Adrenal gland (tissue), 12 donors: ENCODE results near the gene TMEM174. TPM values are rescaled to one million over a fixed set of nuclear protein-coding genes. Genes with fewer than 3 reads are reported as not detected.

Source experiments
- DNase-seq, 7 donors: peaks; one replicate each; pipeline ENCODE4 v3.0.0-alpha.2; 2019 to 2020
- H3K27ac ChIP-seq, 5 donors: fragments of 200-600 bp; sonication (generic) in 4 of 5; 1 replicate in 3 of 5; 2 replicates in 2 of 5; pipeline versions ENCODE4 v1.5.1 to v1.8.0; 2016 to 2020; ENCODE audit warnings: mild to moderate bottlenecking in 1 of 5
- H3K27me3 ChIP-seq: fragments of 200-600 bp; 2 replicates; pipeline ENCODE4 v1.8.0; 2021
- H3K36me3 ChIP-seq, 2 donors: fragments of 200-600 bp; replicated peaks in 1 of 2; 1 replicate in 1 of 2; 2 replicates in 1 of 2; pipeline versions ENCODE4 v1.5.1 to v1.8.0; 2018 to 2022
- H3K4me1 ChIP-seq, 2 donors: fragments of 200-600 bp; replicated peaks in 1 of 2; 1 replicate in 1 of 2; 2 replicates in 1 of 2; pipeline versions ENCODE4 v1.5.1 to v1.8.0; 2018 to 2021
- H3K4me3 ChIP-seq, 4 donors: fragments of 200-600 bp; sonication (generic) in 3 of 4; one replicate each; pipeline ENCODE4 v1.5.1; 2016 to 2018
- H3K9me3 ChIP-seq, 3 donors: fragments of 200-600 bp; sonication (generic) in 1 of 3; replicated peaks in 1 of 3; 1 replicate in 2 of 3; 2 replicates in 1 of 3; pipeline versions ENCODE4 v1.5.1 to v1.8.0; 2016 to 2021
- POLR2A ChIP-seq, 2 donors: fragments of 450-650 bp; IDR thresholded peaks; one replicate each; pipeline ENCODE4 v1.6.1; 2017; ENCODE audit warnings: antibody characterized with exemption in 2 of 2, mild to moderate bottlenecking in 2 of 2, moderate library complexity in 1 of 2
- WGBS, 4 donors: extraction: QIAGEN DNeasy Blood & Tissue Kit in 2 of 4; methylation state at CpG; one replicate each; pipeline versions ENCODE4 v1.1.5 to v1.1.7; 2013 to 2017; 5-methylcytosine and 5-hydroxymethylcytosine counted together
- intact Hi-C, 2 donors: fragments of 100-400 bp; cut with DNase I; formaldehyde crosslinking; loops; one replicate each; pipeline versions ENCODE4 v1.14.1 to v1.15.0; 2022 to 2023
- polyA plus RNA-seq, 3 donors: library from polyadenylated mRNA; stranded (reverse); fragments of 200-250 nt in 2 of 3; fragments of 350-450 nt in 1 of 3; fragmentation: Illumina TruSeq in 1 of 3; extraction: RNeasy Lipid Tissue Mini Kit (QIAGEN cat#74804) in 1 of 3; gene quantifications; one replicate each; pipeline ENCODE4 v1.2.3, GENCODE V29; 2013 to 2014
- total RNA-seq, 9 donors: library from RNA; depleted of rRNA in 4 of 9; stranded (reverse); fragments of >200 nt in 4 of 9; fragments of 120-200 nt in 1 of 9; fragmentation: NEBNext Ultra II Directional in 1 of 9; extraction: Animal tissue kit (Norgen Biotek cat#: 25700) in 1 of 9; gene quantifications; one replicate each; pipeline versions ENCODE4 v1.1.0 to v1.2.4, GENCODE V29; 2013 to 2023
- TF ChIP-seq, protein P1 (sequence below), 6 experiments: fragments of 450-650 bp in 4 of 6; fragments of 200-600 bp in 2 of 6; sonication (generic) in 1 of 6; IDR thresholded peaks; 1 replicate in 5 of 6; 2 replicates in 1 of 6; pipeline versions ENCODE4 v1.5.1 to v1.8.0; 2016 to 2021; ENCODE audit warnings: antibody characterized with exemption in 6 of 6, mild to moderate bottlenecking in 2 of 6, moderate library complexity in 1 of 6
- donor health status: healthy with polysubstance abuse.
- donor health status: Bipolar disorder and iron deficiency.
- donor health status: DM: yes; HTN: yes; CAD: no.
- donor health status: DM: no; HTN: no; CAD: no.
- donor health status: DM: no; HTN: no; CAD: no.
- donor health status: DM: yes; HTN: yes; CAD: no.

Gene TMEM174
- total and polyA plus RNA-seq, 12 donors, result not detected

DNA sequence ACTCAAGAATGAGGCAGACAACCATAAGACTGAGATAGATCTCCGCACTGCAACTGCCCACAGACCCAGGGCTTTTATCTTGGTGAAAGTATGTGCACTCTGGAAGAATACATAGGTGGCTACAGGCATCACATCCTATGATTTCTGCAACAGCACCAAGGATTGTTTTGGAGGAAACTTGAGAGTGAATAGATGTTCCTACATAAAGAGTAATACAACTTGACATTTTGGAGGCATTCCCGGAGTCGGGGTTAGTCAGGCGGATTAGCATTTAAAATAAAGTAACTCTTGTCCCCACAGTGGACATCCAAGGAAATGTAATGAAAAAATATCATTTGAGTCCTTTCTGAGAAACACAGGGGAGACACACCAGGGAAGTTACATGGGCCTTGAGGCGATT is 26.7 kb downstream of the TMEM174 start:
- no peak overlapping the region for H3K4me3 ChIP-seq
- H3K36me3 ChIP-seq, result no peaks in the 10 kb centered on the region
- intact Hi-C loops, result loop anchor here (5.0 to 10.0 kb wide), 2 partner anchors 115 to 117 kb away; no protein-coding TSS in a partner anchor
- no peak for DNase-seq
- H3K27ac ChIP-seq, result no peak overlapping the region
- no peaks in the 10 kb centered on the region for H3K9me3 ChIP-seq
- WGBS, 4 donors, result 90 to 95% (median 92%) methylated on average over 5 of the region's 5 CpGs
- H3K27me3 ChIP-seq, result peaks cover 7% of the 10 kb centered on the region
- no peaks in the 10 kb centered on the region for H3K4me1 ChIP-seq
- TF ChIP-seq, protein P1, sequence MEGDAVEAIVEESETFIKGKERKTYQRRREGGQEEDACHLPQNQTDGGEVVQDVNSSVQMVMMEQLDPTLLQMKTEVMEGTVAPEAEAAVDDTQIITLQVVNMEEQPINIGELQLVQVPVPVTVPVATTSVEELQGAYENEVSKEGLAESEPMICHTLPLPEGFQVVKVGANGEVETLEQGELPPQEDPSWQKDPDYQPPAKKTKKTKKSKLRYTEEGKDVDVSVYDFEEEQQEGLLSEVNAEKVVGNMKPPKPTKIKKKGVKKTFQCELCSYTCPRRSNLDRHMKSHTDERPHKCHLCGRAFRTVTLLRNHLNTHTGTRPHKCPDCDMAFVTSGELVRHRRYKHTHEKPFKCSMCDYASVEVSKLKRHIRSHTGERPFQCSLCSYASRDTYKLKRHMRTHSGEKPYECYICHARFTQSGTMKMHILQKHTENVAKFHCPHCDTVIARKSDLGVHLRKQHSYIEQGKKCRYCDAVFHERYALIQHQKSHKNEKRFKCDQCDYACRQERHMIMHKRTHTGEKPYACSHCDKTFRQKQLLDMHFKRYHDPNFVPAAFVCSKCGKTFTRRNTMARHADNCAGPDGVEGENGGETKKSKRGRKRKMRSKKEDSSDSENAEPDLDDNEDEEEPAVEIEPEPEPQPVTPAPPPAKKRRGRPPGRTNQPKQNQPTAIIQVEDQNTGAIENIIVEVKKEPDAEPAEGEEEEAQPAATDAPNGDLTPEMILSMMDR (IDR thresholded peaks at IDR 0.05), result no peak

DNA sequence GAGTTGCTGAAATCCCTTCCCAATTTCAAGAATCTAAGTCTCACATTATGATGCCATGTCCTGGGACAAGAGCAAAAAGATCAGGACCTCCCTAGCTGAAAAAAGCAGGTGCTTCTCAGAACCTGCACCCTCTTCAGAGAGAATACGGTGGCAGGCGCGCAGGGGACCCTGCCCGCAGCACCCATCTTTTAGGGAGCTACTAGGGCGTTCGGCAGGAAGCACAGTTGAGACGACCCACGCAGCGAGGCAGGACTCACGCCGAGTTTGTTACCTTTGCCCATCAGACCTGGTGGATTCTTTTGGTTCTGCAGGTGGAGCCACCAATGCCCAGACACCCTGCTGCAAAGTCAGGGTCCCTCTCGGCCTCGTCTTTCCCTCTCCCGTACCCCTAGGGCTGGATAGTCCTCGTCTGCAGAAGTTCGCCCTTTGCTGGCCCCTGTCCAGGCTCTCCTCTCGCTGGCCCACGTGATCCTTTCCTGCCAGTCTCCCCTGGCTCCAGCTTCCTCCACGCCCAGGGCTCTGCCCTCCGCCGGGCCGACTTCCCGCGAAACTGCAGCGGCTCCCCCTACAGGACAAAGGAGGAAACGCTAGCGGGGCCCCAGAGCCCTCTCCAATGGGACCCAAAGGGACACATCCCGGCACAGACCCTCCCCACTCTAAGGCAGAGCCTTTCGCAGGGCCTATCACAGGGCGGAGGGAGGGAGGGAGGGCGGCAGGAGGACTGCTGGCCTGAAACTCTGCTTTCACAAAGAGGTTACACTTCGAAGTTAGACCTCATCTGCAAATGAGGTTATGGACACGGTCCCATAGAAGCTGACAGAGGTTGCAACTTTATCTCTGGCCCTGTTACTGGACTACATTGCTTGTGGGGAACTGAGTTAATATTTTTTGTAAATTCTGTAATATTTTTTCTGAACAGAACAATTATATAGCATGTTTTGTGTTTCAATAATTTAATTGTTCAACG is 28.8 kb downstream of the TMEM174 start:
- intact Hi-C loops, result loop anchor here (5.0 to 10.0 kb wide), 2 partner anchors 117 to 120 kb away; no protein-coding TSS in a partner anchor
- Histone ChIP-seq H3K4me1 (no peaks in the 10 kb centered on the region), H3K4me3 (no peak overlapping the region), H3K36me3 (no peaks in the 10 kb centered on the region), H3K27me3 (peaks cover 13% of the 10 kb centered on the region), H3K27ac (no peak overlapping the region), H3K9me3 (no peaks in the 10 kb centered on the region)
- 32 to 38% (median 34%) methylated on average over 29 to 34 of the region's 34 CpGs for WGBS, 4 donors
- TF ChIP-seq, protein P1 (IDR thresholded peaks at IDR 0.05), result peak; percentile 58 to 85 (median 74)
- TF ChIP-seq POLR2A (IDR thresholded peaks at IDR 0.05), result no peak
- DNase-seq, result peak; percentile 73 to 86 (median 84)

DNA sequence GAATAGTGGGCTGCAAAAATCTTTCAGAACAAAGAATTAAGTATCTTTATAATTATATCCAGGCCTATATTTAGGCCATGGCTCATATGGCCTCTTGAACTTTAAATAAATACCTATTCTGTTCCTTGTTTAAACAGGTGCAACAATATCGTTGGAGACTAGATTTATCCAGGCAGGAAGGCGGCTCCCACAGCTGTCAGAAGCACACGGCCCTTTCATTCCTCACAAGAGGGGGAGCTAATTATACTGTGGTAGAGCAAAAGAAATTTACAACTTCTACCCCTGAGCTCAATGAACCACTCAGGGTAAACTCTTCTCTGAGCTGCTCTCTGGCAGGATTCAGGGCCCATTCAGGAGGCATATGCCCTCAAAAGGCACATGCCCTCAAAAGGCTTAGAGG is 31.3 kb downstream of the TMEM174 start:
- no peak for TF ChIP-seq POLR2A (IDR thresholded peaks at IDR 0.05)
- TF ChIP-seq, protein P1 (IDR thresholded peaks at IDR 0.05), result no peak
- intact Hi-C loops, result loop anchor here (5.0 to 10.0 kb wide), 2 partner anchors 120 to 122 kb away; no protein-coding TSS in a partner anchor
- Histone ChIP-seq H3K27me3 (peaks cover 13% of the 10 kb centered on the region), H3K27ac (no peak overlapping the region), H3K4me3 (no peak overlapping the region), H3K9me3 (no peaks in the 10 kb centered on the region), H3K36me3 (no peaks in the 10 kb centered on the region), H3K4me1 (no peaks in the 10 kb centered on the region)
- 65 to 81% (median 74%) methylated on average over 3 of the region's 3 CpGs for WGBS, 4 donors
- DNase-seq, result no peak

DNA sequence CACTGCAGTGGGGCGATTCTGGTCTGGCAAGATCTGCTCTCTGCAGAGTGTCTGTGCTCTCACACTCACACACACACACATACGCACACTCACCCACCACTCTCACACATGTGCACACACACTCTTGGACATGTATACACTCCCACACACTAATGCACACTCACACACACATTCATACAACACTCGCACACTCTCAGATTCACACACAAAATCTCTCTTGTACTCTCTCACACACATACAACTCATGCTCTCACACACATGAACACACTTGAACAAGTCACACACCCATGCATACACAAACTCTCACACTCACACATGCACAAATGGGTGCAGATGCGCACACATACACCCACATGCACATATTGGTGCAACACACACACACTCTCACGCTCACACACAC is 31.7 kb downstream of the TMEM174 start:
- 64 to 87% (median 83%) methylated on average over 5 of the region's 5 CpGs for WGBS, 4 donors
- no peak for DNase-seq
- intact Hi-C loops, result loop anchor here (5.0 to 10.0 kb wide), 2 partner anchors 120 to 122 kb away; no protein-coding TSS in a partner anchor

More for the DNA sequence above, 31.7 kb downstream of the TMEM174 start:
- H3K36me3 ChIP-seq, result no peaks in the 10 kb centered on the region
- peaks cover 13% of the 10 kb centered on the region for H3K27me3 ChIP-seq
- TF ChIP-seq POLR2A (IDR thresholded peaks at IDR 0.05), result no peak
- TF ChIP-seq, protein P1 (IDR thresholded peaks at IDR 0.05), result no peak
- H3K4me1 ChIP-seq, result no peaks in the 10 kb centered on the region
- H3K4me3 ChIP-seq, result no peak overlapping the region
- no peaks in the 10 kb centered on the region for H3K9me3 ChIP-seq
- no peak overlapping the region for H3K27ac ChIP-seq
